ENCODE data around the gene KRTAP2-3. TPM values are rescaled to one million over a fixed set of nuclear protein-coding genes. Genes with fewer than 3 reads are reported as not detected.
"Not testable (repeated sequence)": the region's sequence is repeated elsewhere in the genome, so short reads cannot be mapped to it uniquely, and the experiment has no call there.

KRTAP2-3 gene
- total RNA-seq, 1 donor from 2014 or later, result 7.1 TPM

DNA sequence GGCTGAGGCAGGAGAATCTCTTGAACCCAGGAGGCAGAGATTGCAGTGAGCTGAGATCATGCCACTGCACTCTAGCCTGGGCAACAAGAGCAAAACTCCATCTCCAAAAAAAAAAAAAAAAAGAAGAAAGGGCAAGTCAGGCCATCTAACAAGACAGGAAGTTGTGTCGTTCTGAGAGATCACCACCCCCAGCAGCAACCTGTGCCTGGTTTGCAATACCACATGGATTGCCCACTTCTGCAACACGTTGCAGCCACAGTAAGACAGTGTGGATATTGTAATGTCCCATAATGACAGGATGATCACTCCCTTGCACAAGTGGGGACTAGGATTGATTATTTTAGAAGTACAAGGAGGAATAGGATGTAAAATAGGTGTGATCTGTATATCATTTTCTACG is 9.1 kb upstream of the KRTAP2-3 start:
- no peak for FAIRE-seq

DNA sequence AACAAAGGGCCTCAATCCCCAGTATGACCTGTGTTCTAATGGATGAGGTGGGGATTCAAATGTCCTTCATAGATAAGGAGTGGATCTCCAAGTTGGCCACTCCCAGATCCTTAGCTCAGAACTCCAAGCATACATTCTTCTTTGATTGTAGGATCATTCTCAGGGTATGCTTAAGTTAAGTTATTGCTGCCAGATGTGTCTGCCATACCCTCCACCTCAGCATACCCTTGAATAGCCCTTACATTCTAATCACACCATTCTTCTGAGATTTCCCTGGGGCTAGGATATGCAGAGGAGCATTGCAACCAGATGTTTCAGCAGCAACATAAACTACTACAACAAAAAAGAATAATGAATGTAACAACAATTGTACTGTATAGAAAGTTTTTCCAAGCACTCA is 7.4 kb upstream of the KRTAP2-3 start:
- Mint-ChIP-seq H3K4me3 (ENCODE audit: unreplicated experiment) (no peak overlapping the region), H3K4me1 (ENCODE audit: low read depth, unreplicated experiment) (peaks cover 23% of the 10 kb centered on the region), H3K27me3 (ENCODE audit: low read depth, unreplicated experiment) (no peaks in the 10 kb centered on the region), H3K9me3 (ENCODE audit: unreplicated experiment) (peaks cover 2% of the 10 kb centered on the region), H3K36me3 (ENCODE audit: low read depth, unreplicated experiment) (peaks cover 3% of the 10 kb centered on the region), H3K27ac (ENCODE audit: unreplicated experiment) (no peak overlapping the region)
- Histone ChIP-seq H3K4me1 (ENCODE audit: insufficient read depth, low read length) (peaks cover 30% of the 10 kb centered on the region), H3K4me2 (ENCODE audit: low read length) (no peak overlapping the region), H2AFZ (ENCODE audit: low read depth, low read length) (no peak overlapping the region), H3K27ac (ENCODE audit: low read depth, low read length) (peak overlapping the region; percentile 86), H3K4me3 (ENCODE audit: insufficient read depth, low read depth, low read length) (no peak overlapping the region), H3K9me3 (ENCODE audit: insufficient read depth, low read depth, low read length) (no peaks in the 10 kb centered on the region), H4K20me1 (ENCODE audit: insufficient read depth, low read length) (no peaks in the 10 kb centered on the region), H3K27me3 (ENCODE audit: insufficient read depth, low read length) (no peaks in the 10 kb centered on the region), H3K79me2 (ENCODE audit: insufficient read depth, low read length) (no peaks in the 10 kb centered on the region), H3K36me3 (ENCODE audit: insufficient read depth, low read length) (no peaks in the 10 kb centered on the region), H3K9ac (ENCODE audit: low read length) (no peak overlapping the region)
- DNase-seq (ENCODE audit: low read depth) (no peak), FAIRE-seq (no peak)
- TF ChIP-seq, protein P1, sequence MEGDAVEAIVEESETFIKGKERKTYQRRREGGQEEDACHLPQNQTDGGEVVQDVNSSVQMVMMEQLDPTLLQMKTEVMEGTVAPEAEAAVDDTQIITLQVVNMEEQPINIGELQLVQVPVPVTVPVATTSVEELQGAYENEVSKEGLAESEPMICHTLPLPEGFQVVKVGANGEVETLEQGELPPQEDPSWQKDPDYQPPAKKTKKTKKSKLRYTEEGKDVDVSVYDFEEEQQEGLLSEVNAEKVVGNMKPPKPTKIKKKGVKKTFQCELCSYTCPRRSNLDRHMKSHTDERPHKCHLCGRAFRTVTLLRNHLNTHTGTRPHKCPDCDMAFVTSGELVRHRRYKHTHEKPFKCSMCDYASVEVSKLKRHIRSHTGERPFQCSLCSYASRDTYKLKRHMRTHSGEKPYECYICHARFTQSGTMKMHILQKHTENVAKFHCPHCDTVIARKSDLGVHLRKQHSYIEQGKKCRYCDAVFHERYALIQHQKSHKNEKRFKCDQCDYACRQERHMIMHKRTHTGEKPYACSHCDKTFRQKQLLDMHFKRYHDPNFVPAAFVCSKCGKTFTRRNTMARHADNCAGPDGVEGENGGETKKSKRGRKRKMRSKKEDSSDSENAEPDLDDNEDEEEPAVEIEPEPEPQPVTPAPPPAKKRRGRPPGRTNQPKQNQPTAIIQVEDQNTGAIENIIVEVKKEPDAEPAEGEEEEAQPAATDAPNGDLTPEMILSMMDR (IDR thresholded peaks at IDR 0.05; ENCODE audit: insufficient read depth, low read depth, low read length), result no peak
- no peak for TF ChIP-seq EZH2 (IDR thresholded peaks at IDR 0.05; ENCODE audit: insufficient read depth, low read length)

More for the DNA sequence above, 9.1 kb upstream of the KRTAP2-3 start:
- no peak for DNase-seq (ENCODE audit: low read depth)
- Mint-ChIP-seq H3K4me1 (ENCODE audit: low read depth, unreplicated experiment) (peaks cover 21% of the 10 kb centered on the region), H3K27ac (ENCODE audit: unreplicated experiment) (no peak overlapping the region), H3K4me3 (ENCODE audit: unreplicated experiment) (no peak overlapping the region), H3K36me3 (ENCODE audit: low read depth, unreplicated experiment) (peaks cover 3% of the 10 kb centered on the region), H3K9me3 (ENCODE audit: unreplicated experiment) (peaks cover 2% of the 10 kb centered on the region), H3K27me3 (ENCODE audit: low read depth, unreplicated experiment) (no peaks in the 10 kb centered on the region)
- Histone ChIP-seq H3K36me3 (ENCODE audit: insufficient read depth, low read length) (no peaks in the 10 kb centered on the region), H3K4me3 (ENCODE audit: insufficient read depth, low read depth, low read length) (no peak overlapping the region), H3K9ac (ENCODE audit: low read length) (no peak overlapping the region), H2AFZ (ENCODE audit: low read depth, low read length) (no peak overlapping the region), H3K4me1 (ENCODE audit: insufficient read depth, low read length) (peaks cover 16% of the 10 kb centered on the region), H4K20me1 (ENCODE audit: insufficient read depth, low read length) (no peaks in the 10 kb centered on the region), H3K4me2 (ENCODE audit: low read length) (no peak overlapping the region), H3K9me3 (ENCODE audit: insufficient read depth, low read depth, low read length) (no peaks in the 10 kb centered on the region), H3K27me3 (ENCODE audit: insufficient read depth, low read length) (no peaks in the 10 kb centered on the region), H3K79me2 (ENCODE audit: insufficient read depth, low read length) (no peaks in the 10 kb centered on the region), H3K27ac (ENCODE audit: low read depth, low read length) (no peak overlapping the region)
- TF ChIP-seq EZH2 (IDR thresholded peaks at IDR 0.05; ENCODE audit: insufficient read depth, low read length), result no peak
- TF ChIP-seq, protein P1 (IDR thresholded peaks at IDR 0.05; ENCODE audit: insufficient read depth, low read depth, low read length), result no peak

DNA sequence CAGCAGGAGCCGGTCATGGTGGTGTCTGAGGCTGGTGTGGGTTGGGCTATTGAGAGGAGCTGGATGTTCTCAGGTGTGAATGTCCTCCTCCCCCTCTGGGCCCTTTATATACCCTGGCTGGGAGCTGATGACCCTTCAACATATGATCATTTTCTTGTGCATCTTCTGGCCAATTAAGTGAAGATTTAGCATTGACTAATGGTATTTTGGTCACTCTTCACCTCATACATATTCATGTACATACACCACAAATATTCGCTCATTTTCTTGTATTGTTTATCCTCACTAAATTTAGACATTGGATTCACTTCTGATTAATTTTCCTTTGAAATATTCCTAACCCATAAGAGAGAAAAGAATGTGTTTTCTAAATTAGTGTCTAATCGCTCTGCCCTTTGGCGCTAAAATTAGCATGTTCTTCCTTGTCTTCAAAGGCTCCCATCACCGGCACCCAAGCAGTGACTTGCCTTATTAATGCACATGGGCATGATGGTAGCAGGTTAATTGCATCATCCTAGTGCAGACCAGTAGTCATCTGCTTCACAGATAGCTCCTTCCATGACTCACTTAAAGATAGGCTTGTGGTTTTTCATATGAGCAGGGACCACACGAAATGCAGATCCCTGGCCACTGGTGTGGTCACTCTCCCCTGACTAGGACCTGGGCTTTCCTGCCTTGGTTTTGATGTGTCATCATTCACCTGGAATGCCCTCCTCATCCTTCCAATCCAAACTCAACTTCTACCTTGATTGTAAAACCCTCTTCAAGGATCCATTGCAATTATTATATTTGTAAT is 6.1 kb upstream of the KRTAP2-3 start, which contains the start of gene KRTAP2-4:
Gene KRTAP2-4, minus strand, starts transcription at position 51 of the 796 bp plus-strand sequence. Its CDS starts 34 bp downstream, at position 17.
- Histone ChIP-seq H4K20me1 (ENCODE audit: insufficient read depth, low read length) (no peaks in the 10 kb centered on the region), H3K36me3 (ENCODE audit: insufficient read depth, low read length) (no peaks in the 10 kb centered on the region), H2AFZ (ENCODE audit: low read depth, low read length) (no peak within 1 kb of the TSS), H3K27ac (ENCODE audit: low read depth, low read length) (peak within 1 kb of the TSS; percentile 86), H3K27me3 (ENCODE audit: insufficient read depth, low read length) (no peaks in the 10 kb centered on the region), H3K4me1 (ENCODE audit: insufficient read depth, low read length) (peaks cover 37% of the 10 kb centered on the region), H3K79me2 (ENCODE audit: insufficient read depth, low read length) (no peaks in the 10 kb centered on the region), H3K9ac (ENCODE audit: low read length) (peak within 1 kb of the TSS; percentile 40), H3K4me3 (ENCODE audit: insufficient read depth, low read depth, low read length) (no peak within 1 kb of the TSS), H3K9me3 (ENCODE audit: insufficient read depth, low read depth, low read length) (no peaks in the 10 kb centered on the region), H3K4me2 (ENCODE audit: low read length) (peak within 1 kb of the TSS; percentile 16)
- Mint-ChIP-seq H3K4me1 (ENCODE audit: low read depth, unreplicated experiment) (peaks cover 35% of the 10 kb centered on the region), H3K4me3 (ENCODE audit: unreplicated experiment) (no peak within 1 kb of the TSS), H3K36me3 (ENCODE audit: low read depth, unreplicated experiment) (no peaks in the 10 kb centered on the region), H3K9me3 (ENCODE audit: unreplicated experiment) (peaks cover 2% of the 10 kb centered on the region), H3K27me3 (ENCODE audit: low read depth, unreplicated experiment) (no peaks in the 10 kb centered on the region), H3K27ac (ENCODE audit: unreplicated experiment) (peak within 1 kb of the TSS; percentile 83)
- FAIRE-seq, result peak; percentile 97
- no peak for TF ChIP-seq EZH2 (IDR thresholded peaks at IDR 0.05; ENCODE audit: insufficient read depth, low read length)
- TF ChIP-seq, protein P1 (IDR thresholded peaks at IDR 0.05; ENCODE audit: insufficient read depth, low read depth, low read length), result no peak
- DNase-seq (ENCODE audit: low read depth), result peak; percentile 99

DNA sequence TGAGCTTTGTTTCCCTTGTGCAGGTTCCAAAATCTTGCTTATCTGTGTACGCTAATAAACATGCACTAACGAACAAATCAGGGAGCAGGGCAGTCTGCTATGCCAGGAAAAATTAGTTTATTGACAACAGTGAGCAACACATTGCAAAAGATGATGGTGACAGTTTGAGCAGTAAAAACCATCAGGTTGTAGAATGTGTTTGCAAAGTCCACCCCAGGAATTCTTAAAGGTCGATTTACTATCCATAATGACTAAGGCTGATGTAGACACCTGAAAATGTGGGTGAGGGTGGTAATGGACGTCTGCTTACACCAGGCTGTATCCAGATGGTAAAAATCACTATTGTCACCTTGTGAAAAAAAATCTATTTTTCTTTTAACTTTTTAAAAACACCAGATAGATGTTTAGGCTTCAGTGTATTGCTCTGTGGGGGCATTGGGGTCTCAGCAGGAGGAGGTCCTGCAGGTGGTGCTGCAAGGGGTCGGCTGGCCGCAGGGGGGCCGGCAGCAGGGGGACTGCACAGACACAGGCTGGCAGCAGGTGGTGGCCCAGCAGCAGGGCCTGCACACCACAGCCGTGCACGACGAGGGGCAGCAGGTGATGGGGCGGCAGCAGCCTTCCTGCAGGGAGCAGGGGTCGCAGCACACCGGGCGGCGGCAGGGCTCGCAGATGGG is 5.2 kb upstream of the KRTAP2-3 start:
- Mint-ChIP-seq H3K4me1 (ENCODE audit: low read depth, unreplicated experiment) (peaks cover 43% of the 10 kb centered on the region), H3K27ac (ENCODE audit: unreplicated experiment) (peak overlapping the region; percentile 42)
- peaks cover 45% of the 10 kb centered on the region for H3K4me1 ChIP-seq (ENCODE audit: insufficient read depth, low read length)
- not testable (repeated sequence) for H3K4me2 ChIP-seq (ENCODE audit: low read length); H3K9me3 ChIP-seq (ENCODE audit: insufficient read depth, low read depth, low read length); H3K36me3 ChIP-seq (ENCODE audit: insufficient read depth, low read length); H3K4me3 Mint-ChIP-seq (ENCODE audit: unreplicated experiment); H3K9ac ChIP-seq (ENCODE audit: low read length); H3K27me3 Mint-ChIP-seq (ENCODE audit: low read depth, unreplicated experiment); H2AFZ ChIP-seq (ENCODE audit: low read depth, low read length); H4K20me1 ChIP-seq (ENCODE audit: insufficient read depth, low read length); H3K4me3 ChIP-seq (ENCODE audit: insufficient read depth, low read depth, low read length); H3K79me2 ChIP-seq (ENCODE audit: insufficient read depth, low read length); H3K36me3 Mint-ChIP-seq (ENCODE audit: low read depth, unreplicated experiment); H3K27me3 ChIP-seq (ENCODE audit: insufficient read depth, low read length); DNase-seq (ENCODE audit: low read depth); H3K27ac ChIP-seq (ENCODE audit: low read depth, low read length); H3K9me3 Mint-ChIP-seq (ENCODE audit: unreplicated experiment); FAIRE-seq
